Lung microvascular endothelial cell (primary cell): ENCODE results near the gene STAT5B. TPM values are rescaled to one million over a fixed set of nuclear protein-coding genes. Genes with fewer than 3 reads are reported as not detected.
A peak's percentile ranks its signal among the peaks of the same experiment; 100 is the strongest.
"Not testable (repeated sequence)": the region's sequence is repeated elsewhere in the genome, so short reads cannot be mapped to it uniquely, and the experiment has no call there.

Experiments used
- DNase-seq, 2 donors: peaks; one replicate each; pipeline versions ENCODE4 v3.0.0 to v3.0.0-alpha.2; 2010; ENCODE audit warnings: low read depth in 2 of 2
- total RNA-seq: library from RNA; depleted of rRNA; stranded (reverse); fragments of >200 nt; gene quantifications from 2 replicates; pipeline ENCODE4 v1.2.1, GENCODE V29; 2014

The STAT5B gene
- total RNA-seq: 22.2 and 29.8 TPM in 2 replicates

DNA sequence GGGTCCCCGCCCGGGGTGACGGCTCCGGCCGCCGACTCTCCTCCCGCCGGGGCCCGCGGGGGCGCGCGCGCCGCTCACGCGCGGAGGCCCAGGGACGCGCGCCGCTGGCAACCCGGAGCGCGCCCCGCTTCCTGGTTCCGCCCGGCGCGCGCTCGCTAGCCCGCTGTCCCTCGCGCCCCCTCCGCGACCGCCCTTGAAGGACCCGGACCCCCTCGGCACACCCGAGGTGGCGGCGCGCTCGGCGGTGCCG, at the start of gene STAT5B:
STAT5B (minus strand) TSS at position 33 of the 250 bp plus-strand sequence. CDS start 44,264 bp downstream, outside the sequence.
- peak; percentile 71 to 82 for DNase-seq

DNA sequence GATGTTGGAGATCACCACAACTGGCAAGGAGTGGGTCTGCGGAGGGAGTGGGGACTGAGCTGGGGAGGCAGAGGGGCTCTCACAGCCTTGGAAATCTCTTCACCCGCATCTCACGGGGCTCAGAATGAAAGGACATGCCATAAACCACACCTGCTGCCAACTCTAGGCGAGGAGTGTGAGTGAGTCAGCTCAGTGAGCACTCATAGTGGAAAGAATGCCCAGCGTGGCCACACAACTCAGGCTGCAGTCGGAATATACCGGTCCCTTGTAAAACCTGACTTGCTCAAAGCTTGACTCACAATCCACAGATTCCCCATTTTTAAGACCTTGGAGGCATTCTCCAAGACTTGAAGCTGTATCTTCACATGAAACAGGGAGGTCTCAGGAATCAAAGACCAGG, 48.8 kb upstream of the STAT5B start:
- peak; percentile 67 to 74 for DNase-seq

DNA sequence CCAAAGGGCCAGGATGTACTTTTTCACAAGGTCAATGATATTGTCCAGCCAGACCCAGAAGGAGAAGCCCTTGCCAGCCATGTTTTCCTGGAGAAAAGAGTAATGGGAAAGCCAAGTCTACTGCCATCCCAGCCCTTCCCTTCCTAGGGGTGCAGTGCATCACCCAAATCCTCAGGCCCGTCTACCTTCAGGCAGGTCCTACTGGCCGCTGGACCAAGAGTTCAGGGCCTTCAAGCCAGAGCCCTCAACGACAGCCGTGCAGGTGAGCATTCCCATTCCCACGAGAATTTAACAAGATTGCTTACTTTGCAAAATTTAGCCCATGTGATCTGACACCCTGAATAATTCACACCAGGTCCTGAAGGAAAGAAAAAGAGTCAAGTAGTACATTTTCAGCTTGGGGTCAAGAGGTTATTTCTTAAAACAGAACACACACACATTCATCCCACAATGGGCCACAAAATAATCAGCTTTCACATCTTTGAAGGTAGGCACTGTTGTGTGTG, 47.1 kb upstream of the STAT5B start:
- no peak for DNase-seq

DNA sequence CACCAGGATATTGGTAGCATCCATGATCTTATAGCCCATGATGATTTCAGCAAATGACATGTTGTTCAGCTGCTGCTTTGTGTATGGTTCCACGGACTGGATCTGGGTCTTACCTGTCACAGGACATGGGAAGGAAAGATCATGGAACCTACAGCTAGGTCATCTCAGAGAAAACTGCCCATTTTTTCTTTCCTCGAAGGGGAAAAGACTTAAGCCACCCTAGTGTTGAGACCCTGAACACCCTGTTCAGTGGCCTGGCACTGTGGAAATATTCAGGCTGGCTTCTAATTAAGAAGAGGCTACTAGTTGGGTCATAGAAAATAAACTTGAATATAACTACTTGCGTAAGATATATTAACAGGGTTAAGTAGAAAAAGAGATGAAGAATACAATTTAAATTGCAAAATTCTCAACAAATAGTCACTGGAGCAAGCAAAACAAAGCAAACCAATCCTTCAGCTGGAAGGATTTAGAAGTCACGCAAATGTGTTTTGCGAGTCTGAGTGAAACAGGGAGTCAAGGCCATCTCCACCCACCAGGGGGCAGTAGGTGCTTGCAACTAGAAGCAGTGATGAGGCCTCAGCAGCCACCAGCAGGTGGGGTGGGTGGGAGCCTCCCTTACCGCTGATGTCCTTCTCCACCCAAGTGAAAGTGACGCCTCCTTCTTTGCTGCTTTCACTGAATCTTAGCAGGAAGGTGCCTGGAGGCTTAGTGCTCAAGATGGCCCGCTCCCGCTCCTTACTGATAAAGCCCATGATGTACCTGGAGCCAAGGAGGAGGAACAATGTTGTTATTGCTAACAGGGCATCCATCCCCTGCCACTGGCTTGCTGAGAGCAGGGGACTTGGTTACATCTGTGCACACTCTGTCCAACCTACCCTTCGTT, 46.4 kb upstream of the STAT5B start:
- peak; percentile 95 to 96 for DNase-seq

DNA sequence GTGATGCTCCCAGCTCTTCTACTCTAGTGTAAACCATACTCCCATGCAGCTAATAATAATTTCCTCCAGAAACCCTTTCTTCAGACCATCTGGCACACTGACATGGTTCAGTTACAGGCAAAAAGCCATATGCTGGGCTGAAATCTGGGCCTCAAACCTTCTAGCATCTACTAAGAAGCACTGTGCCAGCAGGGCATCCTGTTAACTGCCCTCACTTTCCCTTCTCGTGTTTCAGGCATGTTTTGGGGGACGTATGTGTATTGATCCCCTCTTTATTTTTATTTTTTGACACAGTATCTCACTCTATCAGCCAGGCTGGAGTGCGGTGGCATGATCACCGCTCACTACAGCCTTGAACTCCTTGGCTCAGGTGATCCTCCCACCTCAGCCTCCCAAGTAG, 45.4 kb upstream of the STAT5B start:
- no peak for DNase-seq

DNA sequence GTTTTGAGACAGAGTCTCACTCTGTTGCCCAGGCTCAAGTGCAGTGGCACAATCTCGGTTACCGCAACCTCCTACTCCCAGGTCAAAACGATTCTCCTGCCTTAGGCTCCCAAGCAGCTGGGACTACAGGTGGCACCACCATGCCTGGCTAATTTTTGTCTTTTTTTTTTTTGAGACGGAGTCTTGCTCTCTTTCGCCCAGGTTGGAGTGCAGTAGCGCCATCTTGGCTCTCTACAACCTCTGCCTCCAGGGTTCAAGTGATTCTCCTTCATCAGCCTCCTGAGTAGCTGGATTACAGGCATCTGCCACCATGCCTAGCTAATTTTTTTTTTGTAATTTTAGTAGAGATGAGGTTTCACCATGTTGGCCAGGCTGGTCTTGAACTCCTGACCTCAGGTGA, 41.8 kb upstream of the STAT5B start:
- DNase-seq: not testable (repeated sequence)

DNA sequence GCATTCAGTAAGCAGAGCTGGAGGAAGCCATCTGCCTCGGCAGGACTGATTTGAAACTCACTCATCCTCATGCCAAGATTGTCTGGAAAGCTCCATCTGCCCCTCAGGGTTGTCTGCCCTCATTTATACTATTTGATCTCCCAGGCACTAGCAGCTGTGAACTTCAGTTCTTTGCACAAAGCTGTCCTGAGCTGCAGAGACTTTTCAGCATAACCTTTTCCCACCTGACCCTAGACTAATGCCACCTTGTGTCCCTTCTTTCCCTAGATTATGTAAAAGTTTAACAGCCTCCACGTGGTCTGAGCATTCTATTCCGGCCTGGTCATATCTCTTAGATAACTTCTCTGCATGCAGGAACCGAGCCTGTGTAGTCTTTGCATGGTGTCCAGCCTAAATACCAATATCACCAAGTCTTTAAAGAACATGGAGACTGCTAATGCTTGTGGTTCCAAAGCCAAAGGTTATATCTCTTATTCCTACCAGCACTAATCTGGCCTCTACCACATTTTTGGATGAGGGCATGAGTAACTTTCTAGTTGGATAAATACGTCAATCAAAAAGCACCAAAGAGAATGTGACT, 41.2 kb upstream of the STAT5B start:
- DNase-seq: no peak

DNA sequence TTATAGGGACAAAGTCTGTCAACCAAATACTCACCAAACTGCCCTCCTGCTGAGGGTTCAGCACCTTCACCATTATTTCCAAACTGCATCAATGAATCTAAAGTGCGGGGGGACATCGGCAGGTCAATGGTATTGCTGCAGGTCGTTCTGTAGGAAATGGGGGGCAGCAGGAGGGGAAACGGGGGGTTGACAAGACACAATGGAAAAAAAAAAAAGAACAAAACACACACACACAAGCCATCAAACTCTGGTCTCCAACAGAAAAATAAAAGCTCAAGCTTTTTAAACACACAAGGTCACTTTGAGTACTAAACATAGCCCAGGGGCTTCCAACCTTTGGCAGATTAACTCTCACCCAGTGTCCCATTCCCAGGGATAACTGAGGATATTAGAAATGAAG, 40.6 kb upstream of the STAT5B start:
- DNase-seq: no peak

DNA sequence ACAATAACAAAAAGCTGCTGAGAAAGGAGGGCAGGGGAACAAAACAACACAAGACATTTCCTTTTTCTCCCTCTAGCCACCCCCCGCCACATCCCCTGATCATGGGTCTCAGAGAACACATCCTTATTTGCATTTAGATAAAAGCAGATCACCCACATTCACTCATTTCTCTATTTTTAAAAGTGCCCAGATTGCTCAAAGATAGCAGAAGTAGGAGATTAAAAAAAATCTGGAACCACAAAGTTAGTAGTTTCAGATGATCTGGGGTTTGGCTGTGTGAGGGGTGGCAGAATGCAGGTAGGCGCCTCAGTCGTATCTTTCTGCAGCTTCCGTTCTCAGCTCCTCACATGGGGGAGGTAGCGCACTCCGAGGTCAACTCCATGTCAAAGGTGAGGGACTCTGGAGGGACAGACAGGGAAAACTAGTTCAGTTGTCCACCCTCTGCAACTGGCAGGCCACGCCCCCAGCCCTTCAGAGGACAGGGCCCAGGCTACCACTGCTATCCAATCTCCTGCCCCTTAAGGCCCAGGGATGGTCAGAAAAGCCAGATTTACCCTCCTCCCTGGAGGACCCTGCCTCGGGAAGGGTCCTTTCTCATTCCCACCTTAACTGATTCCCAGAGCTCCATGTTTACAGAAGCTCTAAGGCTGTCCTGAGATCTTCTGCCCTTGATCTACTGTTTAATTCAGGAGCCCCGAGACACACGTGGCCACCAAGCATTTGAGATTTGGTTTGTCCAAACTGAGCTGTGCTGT, 39.4 kb upstream of the STAT5B start:
- DNase-seq: no peak

DNA sequence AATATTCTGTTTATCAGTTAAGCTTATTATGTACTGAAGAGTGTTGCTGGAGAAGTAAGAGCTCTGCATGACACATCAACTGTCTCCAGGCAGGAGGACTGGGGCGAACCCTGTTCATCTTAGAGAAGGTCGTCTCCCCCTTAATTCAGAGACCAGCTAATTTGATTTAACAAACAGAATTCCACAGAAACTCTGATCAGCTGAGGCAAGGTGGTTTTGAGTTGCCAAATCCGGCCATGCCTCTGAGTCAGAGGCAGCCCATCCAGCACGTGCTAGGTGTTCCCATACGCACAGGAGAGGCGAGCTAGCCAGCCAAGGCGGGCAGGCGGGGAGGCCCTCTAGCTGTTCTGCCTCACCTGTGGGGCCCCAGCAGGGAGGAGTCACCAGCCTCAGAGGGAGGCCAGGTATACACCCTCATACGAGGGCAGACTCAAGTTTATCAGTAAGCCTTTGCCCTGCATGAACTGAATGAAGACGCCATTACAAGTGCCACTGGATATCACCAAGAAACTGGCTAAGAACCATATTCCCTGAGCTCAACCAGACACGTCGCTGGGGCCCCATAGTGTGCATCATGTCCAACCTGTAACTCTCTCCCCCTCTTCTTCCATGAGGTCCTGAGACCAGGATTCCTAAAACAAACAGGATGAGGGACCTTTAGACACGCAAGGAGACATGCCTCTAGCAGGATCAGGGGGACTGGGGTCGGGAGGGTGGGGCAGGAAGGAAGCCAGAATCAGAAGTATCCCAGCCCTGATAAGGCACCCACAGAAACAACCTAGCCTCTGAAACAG, 37.8 kb upstream of the STAT5B start:
- DNase-seq: peak in 1 of 2 donors; percentile 13

DNA sequence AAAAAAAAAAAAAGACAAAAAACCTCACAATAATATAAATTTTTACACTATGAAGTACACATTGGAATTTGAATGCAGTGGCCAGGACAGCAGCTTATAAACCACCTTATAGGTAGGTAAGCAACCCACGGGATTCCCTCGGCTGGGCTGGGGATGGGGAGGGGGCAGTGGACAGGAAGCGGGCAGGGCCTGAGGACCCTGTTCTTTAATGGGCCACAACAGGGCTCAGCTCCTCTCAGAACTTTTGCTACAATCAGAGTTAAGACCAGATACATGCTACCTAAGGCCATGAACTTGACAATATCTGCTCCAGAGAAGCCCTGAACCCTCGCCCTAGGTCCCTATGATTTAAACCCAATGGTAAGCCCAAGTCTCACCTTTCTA, 37.2 kb upstream of the STAT5B start:
- DNase-seq: no peak

DNA sequence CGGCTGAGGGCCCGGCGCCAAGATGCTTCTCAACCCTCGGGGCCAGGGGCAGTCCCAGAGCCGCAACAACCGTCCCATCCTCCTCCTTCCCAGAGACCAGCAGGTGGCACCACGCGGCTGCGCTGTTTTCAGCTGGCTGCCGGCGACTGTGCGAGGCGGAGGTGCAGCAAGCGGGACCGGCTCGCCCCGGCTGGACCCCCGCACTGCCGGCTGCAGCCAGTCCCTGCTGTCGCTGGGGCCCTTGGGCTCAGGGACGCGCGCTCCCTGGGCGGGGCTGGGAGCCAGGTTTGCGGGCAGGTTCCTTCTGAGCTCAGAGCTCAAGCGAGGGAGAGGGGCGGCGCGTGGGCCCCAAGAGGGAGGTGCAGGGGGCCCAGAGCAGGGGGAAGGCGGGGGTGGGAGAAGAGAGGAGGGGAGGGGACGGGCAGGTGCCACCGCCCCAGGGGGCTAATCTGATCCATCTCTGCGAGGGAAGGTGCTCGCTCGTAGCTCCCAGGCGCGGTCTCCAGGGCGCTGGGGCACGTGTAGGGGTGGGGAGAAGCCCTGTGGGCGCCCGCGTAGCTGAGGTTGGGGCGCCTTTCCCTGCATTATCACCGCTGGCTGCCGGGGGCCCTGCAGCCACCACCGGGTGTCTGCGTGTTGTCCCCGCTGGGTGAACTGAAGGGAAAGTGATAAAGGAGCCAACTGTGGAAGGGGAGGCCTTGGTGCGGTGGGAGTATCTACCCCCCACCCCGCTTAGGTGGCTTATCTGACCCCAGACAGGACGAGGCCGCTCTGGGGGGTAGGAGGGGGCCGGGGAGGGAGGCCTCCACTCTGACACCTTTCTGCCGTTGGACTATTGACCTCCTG, 36.3 kb upstream of the STAT5B start:
- peak; percentile 81 for DNase-seq

DNA sequence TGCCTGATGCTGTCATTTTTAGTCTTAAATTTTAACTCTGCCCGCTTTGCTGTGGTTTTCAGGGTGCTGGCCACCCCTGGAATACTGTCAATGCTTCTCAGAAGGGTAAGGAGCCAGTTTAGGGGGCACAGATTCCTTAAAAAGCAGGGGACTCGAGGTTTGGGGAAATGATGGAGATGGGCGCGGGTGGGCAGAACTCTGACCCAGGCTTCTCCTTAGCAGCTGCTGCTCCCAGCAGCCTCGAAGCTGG, 35.8 kb upstream of the STAT5B start:
- no peak for DNase-seq

DNA sequence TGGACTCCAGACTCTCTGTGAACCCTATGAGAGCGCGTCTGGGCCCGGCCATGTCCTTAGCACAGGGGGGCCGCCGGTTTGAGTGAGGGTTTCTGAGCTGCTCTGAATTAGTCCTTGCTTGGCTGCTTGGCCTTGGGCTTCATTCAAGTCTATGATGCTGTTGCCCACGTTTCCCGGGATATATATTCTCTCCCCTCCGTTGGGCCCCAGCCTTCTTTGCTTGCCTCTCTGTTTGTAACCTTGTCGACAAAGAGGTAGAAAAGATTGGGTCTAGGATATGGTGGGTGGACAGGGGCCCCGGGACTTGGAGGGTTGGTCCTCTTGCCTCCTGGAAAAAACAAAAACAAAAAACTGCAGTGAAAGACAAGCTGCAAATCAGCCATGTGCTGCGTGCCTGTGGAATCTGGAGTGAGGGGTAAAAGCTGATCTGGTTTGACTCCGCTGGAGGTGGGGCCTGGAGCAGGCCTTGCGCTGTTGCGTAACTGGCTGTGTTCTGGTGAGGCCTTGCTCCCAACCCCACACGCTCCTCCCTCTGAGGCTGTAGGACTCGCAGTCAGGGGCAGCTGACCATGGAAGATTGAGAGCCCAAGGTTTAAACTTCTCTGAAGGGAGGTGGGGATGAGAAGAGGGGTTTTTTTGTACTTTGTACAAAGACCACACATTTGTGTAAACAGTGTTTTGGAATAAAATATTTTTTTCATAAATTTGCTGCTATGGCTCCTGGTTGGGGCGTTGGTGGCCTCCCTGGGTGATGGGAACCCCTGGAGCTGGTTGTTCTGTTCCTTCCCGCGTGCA, 35.2 kb upstream of the STAT5B start:
- DNase-seq: no peak

DNA sequence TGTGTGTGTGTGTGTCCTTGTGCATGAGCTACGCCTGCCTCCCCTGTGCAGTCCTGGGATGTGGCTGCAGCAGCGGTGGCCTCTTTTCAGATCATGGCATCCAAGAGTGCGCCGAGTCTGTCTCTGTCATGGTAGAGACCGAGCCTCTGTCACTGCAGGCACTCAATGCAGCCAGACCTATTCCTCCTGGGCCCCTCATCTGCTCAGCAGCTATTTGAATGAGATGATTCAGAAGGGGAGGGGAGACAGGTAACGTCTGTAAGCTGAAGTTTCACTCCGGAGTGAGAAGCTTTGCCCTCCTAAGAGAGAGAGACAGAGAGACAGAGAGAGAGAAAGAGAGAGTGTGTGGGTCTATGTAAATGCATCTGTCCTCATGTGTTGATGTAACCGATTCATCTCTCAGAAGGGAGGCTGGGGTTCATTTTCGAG, 34.6 kb upstream of the STAT5B start:
- DNase-seq: no peak

DNA sequence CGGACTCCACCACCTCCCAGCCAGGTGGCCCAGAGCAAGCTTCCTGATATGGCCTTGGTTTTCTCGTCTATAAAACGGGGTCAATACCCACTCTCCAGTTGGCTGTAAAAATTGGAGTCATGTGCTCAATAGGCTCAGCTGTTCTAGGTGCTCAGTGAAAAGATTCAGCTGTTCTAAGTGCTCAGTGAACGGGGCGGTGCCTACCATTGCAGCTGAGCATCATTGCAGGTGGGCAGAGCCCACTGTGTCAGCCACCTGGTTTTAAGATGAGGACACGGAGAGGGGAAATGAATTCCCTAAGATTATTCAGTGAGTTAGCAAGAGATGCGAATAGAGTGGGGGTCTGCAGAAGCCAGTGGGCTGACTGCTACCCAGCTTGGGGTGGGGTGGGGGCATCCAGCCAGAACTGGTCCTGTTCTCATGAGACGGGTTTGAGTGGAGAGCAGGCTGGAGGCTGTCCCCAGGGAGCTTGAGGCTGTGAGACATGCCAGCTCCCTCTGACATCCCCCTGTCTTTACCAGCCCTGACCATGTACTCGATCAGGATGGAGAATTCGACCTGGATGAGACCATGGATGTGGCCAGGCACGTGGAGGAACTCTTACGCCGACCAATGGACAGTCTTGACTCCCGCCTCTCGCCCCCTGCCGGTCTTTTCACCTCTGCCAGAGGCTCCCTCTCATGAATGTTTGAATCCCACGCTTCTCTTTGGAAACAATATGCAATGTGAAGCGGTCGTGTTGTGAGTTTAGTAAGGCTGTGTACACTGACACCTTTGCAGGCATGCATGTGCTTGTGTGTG, 34.0 kb upstream of the STAT5B start:
- DNase-seq: no peak

DNA sequence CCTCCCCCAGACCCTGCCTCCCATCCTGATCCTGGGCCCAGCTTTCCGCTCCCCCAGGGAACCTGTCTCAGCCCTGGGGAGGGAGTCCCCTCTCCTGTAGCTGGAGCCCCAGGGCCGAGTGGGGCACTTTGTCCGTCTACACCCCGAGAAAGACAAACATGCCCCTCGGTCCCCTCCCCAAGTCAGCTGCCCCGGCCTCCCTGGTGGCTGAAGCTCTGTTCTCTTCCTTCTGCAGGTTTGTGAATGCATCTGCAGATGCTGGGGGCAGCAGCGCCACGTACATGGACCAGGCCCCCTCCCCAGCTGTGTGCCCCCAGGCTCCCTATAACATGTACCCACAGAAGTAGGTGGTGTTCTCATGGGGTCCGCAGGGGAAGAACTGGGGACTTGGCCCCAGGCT, 33.0 kb upstream of the STAT5B start:
- no peak for DNase-seq

DNA sequence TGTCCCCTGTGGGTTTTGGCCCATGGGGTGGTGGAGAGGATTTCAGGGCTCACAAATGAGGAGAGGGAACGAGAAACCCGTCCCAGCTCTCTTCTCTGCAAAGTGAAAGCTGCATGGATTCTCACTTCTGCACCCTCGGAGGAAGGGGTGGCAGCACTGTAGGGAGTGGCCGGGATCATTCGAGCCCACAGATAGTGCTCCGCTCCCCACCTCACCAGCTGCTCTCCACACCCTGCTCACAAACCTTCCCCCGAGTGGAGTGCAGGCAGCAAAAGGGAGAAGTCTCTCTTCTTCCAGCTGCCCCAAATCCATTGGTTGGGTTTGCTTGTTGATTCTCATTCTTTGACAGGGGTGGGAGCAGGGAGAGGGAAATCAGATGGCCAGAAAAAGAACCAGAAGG, 32.3 kb upstream of the STAT5B start:
- no peak for DNase-seq

DNA sequence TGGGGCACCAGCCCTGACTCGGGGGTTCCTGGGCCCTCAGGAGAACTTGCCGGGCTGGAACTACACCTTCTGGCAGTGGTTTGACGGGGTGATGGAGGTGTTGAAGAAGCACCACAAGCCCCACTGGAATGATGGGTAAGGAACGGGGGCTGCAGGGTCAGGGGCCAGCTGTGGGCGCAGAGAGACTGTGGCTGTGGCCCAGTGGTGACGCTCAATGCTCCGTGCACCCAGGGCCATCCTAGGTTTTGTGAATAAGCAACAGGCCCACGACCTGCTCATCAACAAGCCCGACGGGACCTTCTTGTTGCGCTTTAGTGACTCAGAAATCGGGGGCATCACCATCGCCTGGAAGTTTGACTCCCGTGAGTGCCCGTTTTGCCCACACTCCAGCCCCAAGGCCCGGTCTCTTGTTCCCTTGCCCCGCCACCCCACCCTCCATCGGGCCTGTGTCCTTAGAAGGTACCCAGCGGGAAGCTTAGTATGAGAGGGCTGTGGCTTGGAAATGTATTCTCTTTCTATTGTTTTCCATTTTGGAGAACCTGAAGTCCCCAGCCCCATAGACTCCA, 31.3 kb upstream of the STAT5B start:
- no peak for DNase-seq
